Body of pancreas (tissue), 4 donors: ENCODE data around the gene TADA1. TPM values are rescaled to one million over a fixed set of nuclear protein-coding genes. Genes with fewer than 3 reads are reported as not detected.
"Not testable (repeated sequence)": the region's sequence is repeated elsewhere in the genome, so short reads cannot be mapped to it uniquely, and the experiment has no call there.

Experiments used
- ATAC-seq: fragments of 150-250 bp; one replicate; pipeline ENCODE4 v1.9.1; 2016
- DNase-seq, 4 donors: peaks; one replicate each; pipeline ENCODE4 v3.0.0-alpha.2; 2019
- H3K27ac ChIP-seq, 4 donors: fragments of 200-600 bp; sonication (generic); 1 replicate in 3 of 4; 2 replicates in 1 of 4; pipeline versions ENCODE4 v1.5.1 to v1.6.1; 2016 to 2019; ENCODE audit warnings: mild to moderate bottlenecking in 1 of 4, mixed read lengths in 1 of 4, moderate library complexity in 1 of 4
- H3K27me3 ChIP-seq, 2 donors: fragments of 200-600 bp; sonication (generic); one replicate each; pipeline ENCODE4 v1.6.0; 2016; ENCODE audit warnings: mild to moderate bottlenecking in 1 of 2
- H3K36me3 ChIP-seq, 2 donors: fragments of 200-600 bp; sonication (generic); replicated peaks in 1 of 2; 2 replicates each; pipeline ENCODE4 v1.5.1; 2016; ENCODE audit warnings: low read depth in 2 of 2; ENCODE audit not compliant: insufficient read depth in 1 of 2
- H3K4me1 ChIP-seq: fragments of 200-600 bp; sonication (generic); one replicate; pipeline ENCODE4 v1.6.0; 2016
- H3K4me3 ChIP-seq, 2 donors: fragments of 200-600 bp; sonication (generic); 1 replicate in 1 of 2; 2 replicates in 1 of 2; pipeline ENCODE4 v1.5.1; 2016 to 2019
- H3K9me3 ChIP-seq, 3 donors: fragments of 200-600 bp; sonication (generic); 1 replicate in 2 of 3; 2 replicates in 1 of 3; pipeline ENCODE4 v1.5.1; 2016
- POLR2A ChIP-seq, 3 donors: fragments of 450-650 bp; IDR thresholded peaks; one replicate each; pipeline ENCODE4 v1.6.1; 2016; ENCODE audit warnings: antibody characterized with exemption in 3 of 3, mild to moderate bottlenecking in 2 of 3
- WGBS, 2 donors: methylation state at CpG; one replicate each; pipeline ENCODE4 v1.1.5; 2017; 5-methylcytosine and 5-hydroxymethylcytosine counted together
- intact Hi-C: fragments of 100-400 bp; cut with DNase I; formaldehyde crosslinking; loops from one replicate; pipeline ENCODE4 v1.15.1; 2023
- total RNA-seq, 2 donors: library from RNA; depleted of rRNA; stranded (reverse); fragments of >200 nt; gene quantifications; one replicate each; pipeline ENCODE4 v1.1.0, GENCODE V29; 2016
- TF ChIP-seq, protein P1 (sequence below), 7 experiments: fragments of 450-650 bp in 4 of 7; fragments of 200-600 bp in 3 of 7; sonication (generic) in 3 of 7; IDR thresholded peaks; one replicate each; pipeline ENCODE4 v1.5.1; 2016 to 2019; ENCODE audit warnings: antibody characterized with exemption in 7 of 7

The TADA1 gene
- total RNA-seq, 2 donors from 2014 or later, result 0.99 to 4.9 TPM

DNA sequence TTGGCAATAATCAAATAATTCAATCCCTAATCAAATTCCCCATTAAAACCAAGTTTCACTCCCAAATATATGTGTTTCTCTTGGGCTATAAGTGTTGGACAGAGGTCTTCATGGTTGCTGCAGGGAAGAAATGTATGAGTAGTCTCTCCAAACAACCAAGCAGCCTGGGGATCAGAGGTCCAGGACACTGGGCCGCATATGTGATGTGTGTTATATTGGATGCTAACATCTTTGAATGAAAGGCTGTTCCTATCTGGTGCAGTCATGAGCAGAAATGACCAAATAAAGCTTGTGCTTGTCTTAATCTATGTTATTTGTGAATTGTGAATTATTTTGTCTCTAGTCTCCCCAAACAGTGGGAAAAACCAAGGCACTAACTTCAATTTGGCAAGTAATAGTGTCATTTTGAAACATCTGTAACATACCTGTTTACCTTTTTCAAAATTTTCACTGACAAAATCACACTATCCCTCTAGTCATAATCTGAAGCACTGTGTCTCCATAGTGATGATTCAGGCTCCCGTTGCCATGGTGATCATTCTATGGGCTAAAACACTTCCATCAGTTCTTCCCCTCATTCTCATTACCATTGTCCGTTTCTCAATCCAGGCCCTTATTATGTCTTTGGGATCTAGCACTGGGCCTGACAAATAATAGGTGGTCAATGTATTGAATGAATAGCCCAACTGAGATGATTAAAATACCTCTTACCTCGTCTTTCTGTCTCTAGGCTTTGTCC lies 12.5 kb upstream of the TADA1 start:
- DNase-seq (no peak), ATAC-seq (no peak)
- no peak overlapping the region for H3K4me3 ChIP-seq
- intact Hi-C loops, result no loop called here
- WGBS, 2 donors, result 59 to 68% methylated on average over 4 of the region's 4 CpGs
- peaks cover 3% of the 10 kb centered on the region for H3K4me1 ChIP-seq
- H3K27ac ChIP-seq, result no peak overlapping the region
- H3K36me3 ChIP-seq, result no peaks in the 10 kb centered on the region
- no peaks in the 10 kb centered on the region for H3K9me3 ChIP-seq
- no peak for TF ChIP-seq POLR2A (IDR thresholded peaks at IDR 0.05)
- TF ChIP-seq, protein P1, sequence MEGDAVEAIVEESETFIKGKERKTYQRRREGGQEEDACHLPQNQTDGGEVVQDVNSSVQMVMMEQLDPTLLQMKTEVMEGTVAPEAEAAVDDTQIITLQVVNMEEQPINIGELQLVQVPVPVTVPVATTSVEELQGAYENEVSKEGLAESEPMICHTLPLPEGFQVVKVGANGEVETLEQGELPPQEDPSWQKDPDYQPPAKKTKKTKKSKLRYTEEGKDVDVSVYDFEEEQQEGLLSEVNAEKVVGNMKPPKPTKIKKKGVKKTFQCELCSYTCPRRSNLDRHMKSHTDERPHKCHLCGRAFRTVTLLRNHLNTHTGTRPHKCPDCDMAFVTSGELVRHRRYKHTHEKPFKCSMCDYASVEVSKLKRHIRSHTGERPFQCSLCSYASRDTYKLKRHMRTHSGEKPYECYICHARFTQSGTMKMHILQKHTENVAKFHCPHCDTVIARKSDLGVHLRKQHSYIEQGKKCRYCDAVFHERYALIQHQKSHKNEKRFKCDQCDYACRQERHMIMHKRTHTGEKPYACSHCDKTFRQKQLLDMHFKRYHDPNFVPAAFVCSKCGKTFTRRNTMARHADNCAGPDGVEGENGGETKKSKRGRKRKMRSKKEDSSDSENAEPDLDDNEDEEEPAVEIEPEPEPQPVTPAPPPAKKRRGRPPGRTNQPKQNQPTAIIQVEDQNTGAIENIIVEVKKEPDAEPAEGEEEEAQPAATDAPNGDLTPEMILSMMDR (IDR thresholded peaks at IDR 0.05), result no peak
- no peaks in the 10 kb centered on the region for H3K27me3 ChIP-seq

DNA sequence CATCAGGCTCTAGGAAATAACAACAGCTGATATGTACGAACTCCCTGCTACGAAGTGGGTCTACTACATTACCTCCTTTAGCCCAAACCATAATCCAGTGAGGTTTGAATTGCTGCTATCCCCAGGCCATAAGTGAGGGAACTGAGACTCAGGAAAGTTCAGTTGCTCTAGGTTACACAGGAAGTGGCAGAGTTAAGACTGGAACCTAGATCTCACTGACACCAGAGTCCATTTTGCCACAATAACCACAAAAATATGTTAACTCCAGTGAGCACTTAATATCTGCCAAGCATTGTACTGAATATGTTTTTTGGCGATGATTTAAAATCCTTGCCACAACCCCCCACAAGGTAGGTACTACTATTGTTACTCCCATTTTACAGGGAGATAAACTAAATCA lies 8.9 kb upstream of the TADA1 start:
- intact Hi-C loops, result no loop called here
- no peak for ATAC-seq
- H3K4me3 ChIP-seq, result no peak overlapping the region
- no peaks in the 10 kb centered on the region for H3K27me3 ChIP-seq
- H3K4me1 ChIP-seq, result peaks cover 3% of the 10 kb centered on the region
- H3K9me3 ChIP-seq, result no peaks in the 10 kb centered on the region
- 66 to 82% methylated on average over 3 of the region's 3 CpGs for WGBS, 2 donors
- H3K27ac ChIP-seq, result no peak overlapping the region
- H3K36me3 ChIP-seq, result no peaks in the 10 kb centered on the region
- DNase-seq, result no peak
- TF ChIP-seq, protein P1 (IDR thresholded peaks at IDR 0.05), result no peak
- no peak for TF ChIP-seq POLR2A (IDR thresholded peaks at IDR 0.05)

DNA sequence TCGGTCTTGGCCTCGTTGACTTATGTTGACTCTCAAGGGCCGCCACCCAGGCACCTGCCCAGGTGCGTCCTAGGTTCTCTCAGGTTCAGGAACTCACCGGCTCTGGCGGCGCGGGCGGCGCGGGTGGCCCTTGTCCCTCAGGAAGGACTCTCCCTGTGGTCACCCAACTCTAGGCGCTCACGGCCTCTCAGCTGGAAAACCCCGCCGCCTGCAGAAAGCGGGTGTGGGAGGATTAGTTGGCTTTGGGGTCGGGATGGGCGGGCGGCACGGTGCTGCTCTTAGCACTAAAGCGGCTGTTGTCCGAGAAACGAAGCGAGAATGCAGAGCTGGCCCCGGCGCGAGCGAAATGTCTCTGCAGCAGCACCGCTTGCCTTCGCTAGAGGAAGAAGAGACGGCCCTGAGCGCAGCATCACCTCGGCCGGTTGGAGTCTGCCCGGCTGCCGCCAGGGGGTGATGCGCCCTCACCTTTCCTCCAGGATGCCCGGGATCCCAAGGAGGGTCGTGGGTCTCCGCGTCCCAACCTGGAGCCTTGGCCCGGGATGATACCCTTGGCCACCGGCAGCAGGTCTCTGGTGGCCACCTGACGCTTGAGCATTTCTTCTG lies 8.1 kb upstream of the TADA1 start:
- peak; percentile 39 to 63 (median 48) for DNase-seq
- Histone ChIP-seq H3K27me3 (no peaks in the 10 kb centered on the region), H3K27ac (no peak overlapping the region), H3K4me1 (peaks cover 3% of the 10 kb centered on the region), H3K9me3 (no peaks in the 10 kb centered on the region), H3K4me3 (no peak overlapping the region), H3K36me3 (no peaks in the 10 kb centered on the region)
- 10 to 12% methylated on average over 22 to 44 of the region's 44 CpGs for WGBS, 2 donors
- TF ChIP-seq POLR2A (IDR thresholded peaks at IDR 0.05), result no peak
- TF ChIP-seq, protein P1 (IDR thresholded peaks at IDR 0.05), result peak; percentile 19 to 62 (median 57)
- peak; percentile 50 for ATAC-seq
- intact Hi-C loops, result no loop called here

DNA sequence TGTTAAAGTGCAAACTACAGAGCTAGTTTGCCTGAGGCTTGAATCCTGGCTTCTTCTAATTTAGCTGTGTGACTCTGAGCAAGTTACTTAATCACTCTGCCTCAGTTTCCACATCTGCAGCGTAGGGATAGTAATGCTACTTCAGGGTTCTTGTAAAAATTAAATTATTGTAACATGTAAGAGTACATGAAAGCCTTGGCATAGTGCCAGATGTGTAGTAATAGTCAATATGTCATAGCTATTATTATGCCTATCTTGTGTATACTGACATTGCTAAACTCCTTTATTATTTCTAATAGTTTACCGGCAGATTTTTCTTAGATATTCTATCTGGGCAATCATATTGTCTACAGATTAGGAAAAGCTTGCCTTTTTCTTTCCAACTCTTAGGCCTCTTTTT lies 6.8 kb upstream of the TADA1 start:
- Histone ChIP-seq H3K9me3 (no peaks in the 10 kb centered on the region), H3K36me3 (no peaks in the 10 kb centered on the region), H3K4me1 (peaks cover 3% of the 10 kb centered on the region), H3K4me3 (no peak overlapping the region), H3K27ac (no peak overlapping the region), H3K27me3 (no peaks in the 10 kb centered on the region)
- no peak for DNase-seq
- WGBS, 2 donors, result 33 to 40% methylated on average over 2 of the region's 2 CpGs
- intact Hi-C loops, result no loop called here
- no peak for ATAC-seq
- TF ChIP-seq, protein P1 (IDR thresholded peaks at IDR 0.05), result no peak
- TF ChIP-seq POLR2A (IDR thresholded peaks at IDR 0.05), result no peak

DNA sequence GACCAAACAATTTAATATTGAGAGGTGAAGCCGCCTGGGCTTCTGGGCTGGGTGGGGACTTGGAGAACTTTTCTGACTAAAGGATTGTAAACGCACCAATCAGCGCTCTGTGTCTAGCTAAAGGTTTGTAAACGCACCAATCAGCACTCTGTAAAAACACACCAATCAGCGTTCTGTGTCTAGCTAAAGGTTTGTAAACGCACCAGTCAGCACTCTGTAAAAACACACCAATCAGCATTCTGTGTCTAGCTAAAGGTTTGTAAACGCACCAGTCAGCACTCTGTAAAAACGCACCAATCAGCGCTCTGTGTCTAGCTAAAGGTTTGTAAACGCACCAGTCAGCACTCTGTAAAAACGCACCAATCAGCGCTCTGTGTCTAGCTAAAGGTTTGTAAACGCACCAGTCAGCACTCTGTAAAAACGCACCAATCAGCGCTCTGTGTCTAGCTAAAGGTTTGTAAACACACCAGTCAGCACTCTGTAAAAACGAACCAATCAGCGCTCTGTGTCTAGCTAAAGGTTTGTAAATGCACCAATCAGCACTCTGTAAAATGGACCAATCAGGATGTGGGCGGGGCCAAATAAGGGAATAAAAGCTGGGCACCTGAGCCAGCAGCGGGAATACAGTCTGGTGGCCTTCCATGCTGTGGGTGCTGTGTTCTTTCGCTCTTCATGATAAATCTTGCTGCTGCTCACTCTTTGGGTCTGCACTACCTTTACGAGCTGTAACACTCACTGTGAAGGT lies 2.3 kb upstream of the TADA1 start:
- peaks cover 21% of the 10 kb centered on the region for H3K4me1 ChIP-seq
- intact Hi-C loops, H3K9me3 ChIP-seq, H3K27me3 ChIP-seq, ATAC-seq, H3K36me3 ChIP-seq, DNase-seq, H3K27ac ChIP-seq, H3K4me3 ChIP-seq: not testable (repeated sequence)
- 94 to 96% methylated on average over 21 of the region's 21 CpGs for WGBS, 2 donors
